B cell (primary cell): Measurements from ENCODE around the gene RSPRY1.

Experiments used
- CTCF ChIP-seq: fragments of 200-600 bp; IDR thresholded peaks from one replicate; pipeline ENCODE4 v1.8.0; 2022; ENCODE audit warnings: antibody characterized with exemption, mild to moderate bottlenecking
- EZH2 ChIP-seq: IDR thresholded peaks from 2 replicates; pipeline ENCODE4 v1.6.1; 2012; ENCODE audit warnings: borderline replicate concordance, low read depth, mild to moderate bottlenecking, moderate library complexity, low read length; ENCODE audit not compliant: insufficient read depth, poor library complexity, severe bottlenecking

- no peak for TF ChIP-seq CTCF
- TF ChIP-seq EZH2: no peak
These were observed 2.0 kb upstream of the RSPRY1 start for GRCh38 chr16:57184113-57184512.
